SK-N-SH treated with all-trans-retinoic acid at 6 μM for 48 hours (cell line): ENCODE results near the gene CPNE2.

ENCODE experiments used
- ARNTL ChIP-seq: fragments of 450-650 bp; formaldehyde crosslinking; IDR thresholded peaks from 2 replicates; pipeline ENCODE4 v1.5.0; 2020; ENCODE audit warnings: low read depth, mild to moderate bottlenecking, moderate library complexity, borderline replicate concordance
- BACH2 ChIP-seq: fragments of 250-450 bp; sonication (Bioruptor Pico); IDR thresholded peaks from 2 replicates; pipeline ENCODE4 v1.9.0; 2021; ENCODE audit warnings: mild to moderate bottlenecking, borderline replicate concordance
- PPARA ChIP-seq: fragments of 250-450 bp; sonication (Bioruptor Pico); IDR thresholded peaks from 2 replicates; pipeline ENCODE4 v1.5.0; 2020; ENCODE audit warnings: mild to moderate bottlenecking, borderline replicate concordance
- TCF4 ChIP-seq: fragments of 250-450 bp; sonication (Bioruptor Pico); IDR thresholded peaks from 2 replicates; pipeline ENCODE4 v1.8.0; 2021; ENCODE audit warnings: mild to moderate bottlenecking, moderate library complexity, borderline replicate concordance
- TOX ChIP-seq: fragments of 250-450 bp; sonication (Bioruptor Pico); IDR thresholded peaks from 2 replicates; pipeline ENCODE4 v1.8.0; 2021; ENCODE audit warnings: mild to moderate bottlenecking, moderate library complexity, borderline replicate concordance

DNA sequence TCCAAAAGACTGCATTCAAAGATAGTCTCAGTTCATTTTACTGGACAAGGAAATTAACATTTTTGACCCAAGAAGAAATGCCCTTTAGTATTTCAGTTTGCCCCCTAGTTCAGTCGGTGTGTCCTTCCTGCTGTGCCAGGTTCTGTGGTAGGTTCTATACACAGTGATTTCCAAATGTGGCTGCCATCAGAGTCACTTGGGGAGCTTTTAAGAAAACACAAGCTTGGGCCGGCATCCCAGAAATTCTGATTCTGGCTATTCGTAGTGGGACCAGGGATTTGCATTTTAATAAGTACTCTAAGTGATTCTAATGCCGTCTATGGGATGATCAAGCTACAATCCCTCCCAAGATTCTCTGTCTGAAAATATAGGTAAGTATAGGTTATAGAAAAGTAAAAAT is 103.9 kb downstream of the CPNE2 start:
- TF ChIP-seq BACH2 (no peak), ARNTL (no peak), TOX (no peak), PPARA (no peak), TCF4 (no peak)
